Measurements from ENCODE around the gene NSFL1C. TPM values are rescaled to one million over a fixed set of nuclear protein-coding genes. Genes with fewer than 3 reads are reported as not detected.

Gene NSFL1C
- total and polyA plus RNA-seq, 2 experiments from 2014 or later = 48.9 to 92.2 TPM

- 0 out of 2 replicates have a peak, but pooled peaks cover 3% of the 10 kb centered on the region for H3F3A ChIP-seq (replicated peaks; ENCODE audit: low read depth)
- no peak overlapping the region for H3K4me2 ChIP-seq
- peaks cover 10% of the 10 kb centered on the region for H3K4me1 ChIP-seq (ENCODE audit: insufficient read depth)
- no peak overlapping the region for H3K4me3 ChIP-seq
- H2AFZ ChIP-seq = no peak overlapping the region
- no peak overlapping the region for H3K27ac ChIP-seq (ENCODE audit: low read depth)
- TF ChIP-seq CREB1 (CRISPR knock-in tag; IDR thresholded peaks at IDR 0.05; ENCODE audit: low read depth) = no peak
- TF ChIP-seq, protein P1, sequence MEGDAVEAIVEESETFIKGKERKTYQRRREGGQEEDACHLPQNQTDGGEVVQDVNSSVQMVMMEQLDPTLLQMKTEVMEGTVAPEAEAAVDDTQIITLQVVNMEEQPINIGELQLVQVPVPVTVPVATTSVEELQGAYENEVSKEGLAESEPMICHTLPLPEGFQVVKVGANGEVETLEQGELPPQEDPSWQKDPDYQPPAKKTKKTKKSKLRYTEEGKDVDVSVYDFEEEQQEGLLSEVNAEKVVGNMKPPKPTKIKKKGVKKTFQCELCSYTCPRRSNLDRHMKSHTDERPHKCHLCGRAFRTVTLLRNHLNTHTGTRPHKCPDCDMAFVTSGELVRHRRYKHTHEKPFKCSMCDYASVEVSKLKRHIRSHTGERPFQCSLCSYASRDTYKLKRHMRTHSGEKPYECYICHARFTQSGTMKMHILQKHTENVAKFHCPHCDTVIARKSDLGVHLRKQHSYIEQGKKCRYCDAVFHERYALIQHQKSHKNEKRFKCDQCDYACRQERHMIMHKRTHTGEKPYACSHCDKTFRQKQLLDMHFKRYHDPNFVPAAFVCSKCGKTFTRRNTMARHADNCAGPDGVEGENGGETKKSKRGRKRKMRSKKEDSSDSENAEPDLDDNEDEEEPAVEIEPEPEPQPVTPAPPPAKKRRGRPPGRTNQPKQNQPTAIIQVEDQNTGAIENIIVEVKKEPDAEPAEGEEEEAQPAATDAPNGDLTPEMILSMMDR (conservative IDR thresholded peaks at IDR 0.05; ENCODE audit: low read depth in 2 of 2) = peak; percentile 52 to 54; a peak in 3 of 4 replicates
- Mint-ChIP-seq H3K27me3 (ENCODE audit: insufficient read depth, low read depth, poor library complexity) (peaks cover 11% of the 10 kb centered on the region), H3K4me3 (no peak overlapping the region), H3K4me1 (peaks cover 26% of the 10 kb centered on the region), H3K9me3 (no peaks in the 10 kb centered on the region; the same call in 2 of the 3 replicates), H3K27ac (no peak overlapping the region), H3K36me3 (ENCODE audit: low read depth) (no peaks in the 10 kb centered on the region)
- no peaks in the 10 kb centered on the region; the same call in 1 of the 2 replicates for H3K79me2 ChIP-seq (replicated peaks; ENCODE audit: insufficient read depth)
- peaks cover 4% of the 10 kb centered on the region; the same call in 1 of the 2 replicates for H3K9me2 ChIP-seq (ENCODE audit: insufficient read depth)
- peaks cover 27% of the 10 kb centered on the region for H3K27me3 ChIP-seq (ENCODE audit: insufficient read depth)
- ATAC-seq (no peak), DNase-seq (ENCODE audit: low spot score) (peak; percentile 42)
- H3K36me3 ChIP-seq (ENCODE audit: insufficient read depth) = no peaks in the 10 kb centered on the region
- H4K20me1 ChIP-seq (replicated peaks; ENCODE audit: insufficient read depth) = no peaks in the 10 kb centered on the region
These were observed 68.9 kb downstream of the NSFL1C start for GRCh38 chr20:1397710-1398109.

- Mint-ChIP-seq H3K27ac (no peak overlapping the region), H3K4me3 (no peak overlapping the region), H3K36me3 (ENCODE audit: low read depth) (peaks cover 2% of the 10 kb centered on the region; the same call in 1 of the 3 replicates), H3K9me3 (no peaks in the 10 kb centered on the region; the same call in 2 of the 3 replicates), H3K4me1 (peaks cover 29% of the 10 kb centered on the region), H3K27me3 (ENCODE audit: insufficient read depth, low read depth, poor library complexity) (peaks cover 13% of the 10 kb centered on the region)
- TF ChIP-seq POLR2AphosphoS5 (IDR thresholded peaks at IDR 0.05; ENCODE audit: low read depth) (no peak), JUNB (IDR thresholded peaks at IDR 0.05; ENCODE audit: unreplicated experiment) (no peak), STAT1 (IDR thresholded peaks at IDR 0.05; ENCODE audit: unreplicated experiment) (no peak), NANOG (IDR thresholded peaks at IDR 0.05; ENCODE audit: borderline replicate concordance) (no peak)
- Histone ChIP-seq H3K27ac (ENCODE audit: low read depth) (no peak overlapping the region), H3K79me2 (replicated peaks; ENCODE audit: insufficient read depth) (peaks cover 10% of the 10 kb centered on the region), H3F3A (replicated peaks; ENCODE audit: low read depth) (0 out of 2 replicates have a peak, but pooled peaks cover 3% of the 10 kb centered on the region), H3K4me2 (no peak overlapping the region), H3K27me3 (ENCODE audit: insufficient read depth) (peaks cover 27% of the 10 kb centered on the region), H3K4me1 (ENCODE audit: insufficient read depth) (peaks cover 16% of the 10 kb centered on the region), H3K9me2 (ENCODE audit: insufficient read depth) (peaks cover 4% of the 10 kb centered on the region; the same call in 1 of the 2 replicates), H4K20me1 (replicated peaks; ENCODE audit: insufficient read depth) (peaks cover 5% of the 10 kb centered on the region), H2AFZ (no peak overlapping the region), H3K4me3 (no peak overlapping the region), H3K36me3 (ENCODE audit: insufficient read depth) (no peaks in the 10 kb centered on the region)
- DNase-seq (ENCODE audit: low spot score) (no peak), ATAC-seq (no peak)
These were observed 69.9 kb downstream of the NSFL1C start for GRCh38 chr20:1396702-1397101.

DNA sequence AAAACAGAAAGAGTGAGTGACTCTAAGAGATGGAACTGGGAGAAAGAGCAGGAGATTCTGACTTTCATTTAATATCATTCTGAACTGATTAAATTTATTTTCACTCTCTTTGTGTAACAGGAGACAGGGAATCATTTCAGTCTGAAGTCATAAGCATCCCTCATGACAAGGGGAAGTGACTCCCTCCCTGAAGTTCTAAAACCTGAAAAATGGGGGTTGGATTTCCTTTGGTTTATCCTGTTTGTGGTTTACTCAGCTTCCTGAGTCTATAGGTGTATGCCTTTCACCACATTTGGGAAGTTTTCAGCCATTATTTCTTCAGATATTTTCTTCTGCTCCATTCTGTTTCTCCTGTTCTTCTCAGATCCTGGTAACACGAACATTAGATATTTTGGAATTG lies 70.4 kb downstream of the NSFL1C start:
- peaks cover 16% of the 10 kb centered on the region for H3K27me3 Mint-ChIP-seq (ENCODE audit: insufficient read depth, low read depth, poor library complexity)
- ATAC-seq = no peak
- TF ChIP-seq STAT1 (IDR thresholded peaks at IDR 0.05; ENCODE audit: unreplicated experiment) (no peak), EZH2phosphoT487 (IDR thresholded peaks at IDR 0.05; ENCODE audit: unreplicated experiment) (no peak), JUNB (IDR thresholded peaks at IDR 0.05; ENCODE audit: unreplicated experiment) (no peak), ZNF331 (CRISPR knock-in tag; IDR thresholded peaks at IDR 0.05; ENCODE audit: low read depth) (no peak), CREB1 (CRISPR knock-in tag; IDR thresholded peaks at IDR 0.05; ENCODE audit: low read depth) (no peak)
- TF ChIP-seq, protein P2, sequence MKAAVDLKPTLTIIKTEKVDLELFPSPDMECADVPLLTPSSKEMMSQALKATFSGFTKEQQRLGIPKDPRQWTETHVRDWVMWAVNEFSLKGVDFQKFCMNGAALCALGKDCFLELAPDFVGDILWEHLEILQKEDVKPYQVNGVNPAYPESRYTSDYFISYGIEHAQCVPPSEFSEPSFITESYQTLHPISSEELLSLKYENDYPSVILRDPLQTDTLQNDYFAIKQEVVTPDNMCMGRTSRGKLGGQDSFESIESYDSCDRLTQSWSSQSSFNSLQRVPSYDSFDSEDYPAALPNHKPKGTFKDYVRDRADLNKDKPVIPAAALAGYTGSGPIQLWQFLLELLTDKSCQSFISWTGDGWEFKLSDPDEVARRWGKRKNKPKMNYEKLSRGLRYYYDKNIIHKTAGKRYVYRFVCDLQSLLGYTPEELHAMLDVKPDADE (IDR thresholded peaks at IDR 0.05) = no peak
- TF ChIP-seq, protein P3, sequence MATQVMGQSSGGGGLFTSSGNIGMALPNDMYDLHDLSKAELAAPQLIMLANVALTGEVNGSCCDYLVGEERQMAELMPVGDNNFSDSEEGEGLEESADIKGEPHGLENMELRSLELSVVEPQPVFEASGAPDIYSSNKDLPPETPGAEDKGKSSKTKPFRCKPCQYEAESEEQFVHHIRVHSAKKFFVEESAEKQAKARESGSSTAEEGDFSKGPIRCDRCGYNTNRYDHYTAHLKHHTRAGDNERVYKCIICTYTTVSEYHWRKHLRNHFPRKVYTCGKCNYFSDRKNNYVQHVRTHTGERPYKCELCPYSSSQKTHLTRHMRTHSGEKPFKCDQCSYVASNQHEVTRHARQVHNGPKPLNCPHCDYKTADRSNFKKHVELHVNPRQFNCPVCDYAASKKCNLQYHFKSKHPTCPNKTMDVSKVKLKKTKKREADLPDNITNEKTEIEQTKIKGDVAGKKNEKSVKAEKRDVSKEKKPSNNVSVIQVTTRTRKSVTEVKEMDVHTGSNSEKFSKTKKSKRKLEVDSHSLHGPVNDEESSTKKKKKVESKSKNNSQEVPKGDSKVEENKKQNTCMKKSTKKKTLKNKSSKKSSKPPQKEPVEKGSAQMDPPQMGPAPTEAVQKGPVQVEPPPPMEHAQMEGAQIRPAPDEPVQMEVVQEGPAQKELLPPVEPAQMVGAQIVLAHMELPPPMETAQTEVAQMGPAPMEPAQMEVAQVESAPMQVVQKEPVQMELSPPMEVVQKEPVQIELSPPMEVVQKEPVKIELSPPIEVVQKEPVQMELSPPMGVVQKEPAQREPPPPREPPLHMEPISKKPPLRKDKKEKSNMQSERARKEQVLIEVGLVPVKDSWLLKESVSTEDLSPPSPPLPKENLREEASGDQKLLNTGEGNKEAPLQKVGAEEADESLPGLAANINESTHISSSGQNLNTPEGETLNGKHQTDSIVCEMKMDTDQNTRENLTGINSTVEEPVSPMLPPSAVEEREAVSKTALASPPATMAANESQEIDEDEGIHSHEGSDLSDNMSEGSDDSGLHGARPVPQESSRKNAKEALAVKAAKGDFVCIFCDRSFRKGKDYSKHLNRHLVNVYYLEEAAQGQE (IDR thresholded peaks at IDR 0.05; ENCODE audit: unreplicated experiment) = no peak

More for the DNA sequence above, 70.4 kb downstream of the NSFL1C start:
- no peak overlapping the region for H2AFZ ChIP-seq
- peaks cover 10% of the 10 kb centered on the region for H4K20me1 ChIP-seq (replicated peaks; ENCODE audit: insufficient read depth)
- peaks cover 4% of the 10 kb centered on the region; the same call in 1 of the 2 replicates for H3K9me2 ChIP-seq (ENCODE audit: insufficient read depth)
- H3K4me1 Mint-ChIP-seq = peaks cover 33% of the 10 kb centered on the region
- H3K4me1 ChIP-seq (ENCODE audit: insufficient read depth) = peaks cover 20% of the 10 kb centered on the region
- peaks cover 27% of the 10 kb centered on the region for H3K27me3 ChIP-seq (ENCODE audit: insufficient read depth)
- H3F3A ChIP-seq (replicated peaks; ENCODE audit: low read depth) = 0 out of 2 replicates have a peak, but pooled peaks cover 5% of the 10 kb centered on the region
- peaks cover 2% of the 10 kb centered on the region; the same call in 1 of the 3 replicates for H3K36me3 Mint-ChIP-seq (ENCODE audit: low read depth)
- H3K27ac Mint-ChIP-seq = no peak overlapping the region
- no peak overlapping the region for H3K4me3 Mint-ChIP-seq
- H3K36me3 ChIP-seq (ENCODE audit: insufficient read depth) = no peaks in the 10 kb centered on the region
- no peaks in the 10 kb centered on the region; the same call in 2 of the 3 replicates for H3K9me3 Mint-ChIP-seq
- H3K4me2 ChIP-seq = no peak overlapping the region
- no peak overlapping the region for H3K27ac ChIP-seq (ENCODE audit: low read depth)
- H3K79me2 ChIP-seq (replicated peaks; ENCODE audit: insufficient read depth) = peaks cover 14% of the 10 kb centered on the region
- no peak overlapping the region for H3K4me3 ChIP-seq
- no peak for DNase-seq (ENCODE audit: low spot score)
